ENCODE data around the gene PBX2. TPM values are rescaled to one million over a fixed set of nuclear protein-coding genes. Genes with fewer than 3 reads are reported as not detected.
"Not testable (repeated sequence)": the region's sequence is repeated elsewhere in the genome, so short reads cannot be mapped to it uniquely, and the experiment has no call there.

PBX2 gene
- total RNA-seq, 2 experiments from 2014 or later, result 53.9 to 59.3 TPM

DNA sequence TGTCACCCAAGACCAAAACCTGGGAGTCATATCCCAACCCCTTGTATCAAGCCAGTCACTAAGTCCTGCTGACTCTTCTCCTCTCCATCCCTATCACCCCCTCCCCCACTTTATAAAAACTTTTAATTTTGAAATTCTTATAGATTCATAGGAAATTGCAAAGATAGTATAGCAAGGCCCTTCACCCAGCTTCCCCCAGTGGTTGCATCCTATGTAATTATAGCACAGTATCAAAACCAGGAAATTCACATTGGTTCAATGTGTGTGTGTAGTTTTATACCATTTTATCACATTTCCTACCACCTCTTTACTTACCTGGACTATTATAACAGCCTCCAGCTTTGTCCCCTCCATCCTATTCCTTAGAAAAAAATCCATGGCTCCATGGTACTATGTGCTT lies 31.9 kb downstream of the PBX2 start:
- POLR2A ChIA-PET, result no interaction called here
- CTCF ChIA-PET, result interaction anchor here (1.2 kb wide), 1 partner anchor 37 kb away, joined by 3 read pairs; no protein-coding TSS in a partner anchor

GRCh38 chr6:32156891-32157290 lies 33.1 kb downstream of the PBX2 start:
- CTCF ChIA-PET, result interaction anchor here (0.7 kb wide), 1 partner anchor 38 kb away, joined by 4 read pairs; no protein-coding TSS in a partner anchor
- POLR2A ChIA-PET, result no interaction called here

- ChIA-PET CTCF (interaction anchor here (0.7 to 1.2 kb wide), 5 partner anchors 10 to 78 kb away, joined by 3 to 6 read pairs (median 4); partner anchors contain the start of genes EGFL8 and FKBPL), POLR2A (interaction anchor here (0.5 to 0.9 kb wide), 2 partner anchors 15 to 36 kb away, joined by 3 to 5 read pairs; no protein-coding TSS in a partner anchor)
These were observed 35.4 kb downstream of the PBX2 start for GRCh38 chr6:32154514-32155161.

DNA sequence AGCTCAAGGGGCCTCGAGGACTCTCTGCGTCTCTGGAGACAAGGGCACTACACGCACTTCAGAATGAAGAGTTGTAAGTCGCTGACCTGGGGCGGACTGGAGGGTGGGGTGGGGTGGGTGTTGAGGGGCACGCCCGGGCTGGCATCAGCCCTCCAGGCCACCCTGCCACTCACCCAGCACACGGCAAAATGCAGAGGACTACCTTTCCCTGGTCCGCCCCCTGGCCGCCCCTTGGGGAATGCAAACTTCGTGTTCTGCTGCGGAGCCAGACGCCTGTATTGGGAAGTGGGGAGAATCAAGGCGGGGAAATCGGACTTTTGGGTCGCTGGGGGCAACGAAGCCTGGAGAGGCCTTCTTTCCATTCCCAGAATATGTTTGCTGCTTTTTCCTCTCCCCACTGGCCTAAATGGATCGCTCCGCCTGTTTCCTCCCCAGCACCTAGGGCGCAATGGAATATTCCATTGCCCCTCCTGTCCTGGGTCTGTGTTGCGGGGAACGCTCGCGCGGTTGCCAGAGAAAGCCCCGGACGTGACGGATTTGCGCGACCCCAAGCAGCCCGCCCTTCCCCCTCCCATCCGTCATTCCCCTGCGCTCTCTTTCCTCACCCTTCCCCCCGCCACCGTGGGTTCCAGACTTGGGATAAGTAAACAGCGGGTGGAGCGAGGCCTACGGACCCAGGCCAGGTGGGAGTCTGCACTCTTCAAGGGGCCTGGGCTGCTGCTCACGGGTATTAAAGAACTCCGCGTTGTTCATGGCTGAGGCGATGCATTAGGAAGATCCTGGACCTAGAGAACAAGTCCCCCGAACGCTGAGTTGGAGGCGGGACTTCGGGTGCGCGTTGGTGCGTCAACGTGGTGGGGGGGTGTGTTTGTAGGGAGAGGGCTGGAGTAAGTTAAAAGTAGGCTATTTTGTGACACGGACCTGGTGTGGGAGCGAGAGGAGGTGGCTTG lies 36.2 kb downstream of the PBX2 start, which contains the start of gene PPT2:
Gene PPT2, plus strand, starts transcription at position 578 of the 950 bp plus-strand sequence. CDS start 454 bp downstream, outside the sequence.
- POLR2A ChIA-PET, result interaction anchor here (0.5 to 0.9 kb wide), 2 partner anchors 14 to 35 kb away, joined by 3 to 5 read pairs; no protein-coding TSS in a partner anchor

GRCh38 chr6:32152769-32153563 lies 37.0 kb downstream of the PBX2 start:
- POLR2A ChIA-PET, result interaction anchor here (0.6 to 0.7 kb wide), 2 partner anchors 34 to 111 kb away, joined by 3 read pairs; no protein-coding TSS in a partner anchor
- CTCF ChIA-PET, result interaction anchor here (0.7 kb wide), 1 partner anchor 42 kb away, joined by 3 read pairs; no protein-coding TSS in a partner anchor

More for the DNA sequence above, 36.2 kb downstream of the PBX2 start, which contains the start of gene PPT2:
- CTCF ChIA-PET, result interaction anchor here (1.1 to 1.2 kb wide), 3 partner anchors 11 to 35 kb away, joined by 4 to 6 read pairs (median 5); partner anchors contain the start of genes EGFL8 and FKBPL

GRCh38 chr6:32151863-32152768 lies 37.9 kb downstream of the PBX2 start, which contains the start of gene PRRT1:
TSS of gene PRRT1 (minus strand) at chr6:32151939. CDS start at chr6:32151827, 112 bp downstream.
- ChIA-PET CTCF (interaction anchor here (0.7 to 1.3 kb wide), 2 partner anchors 33 to 43 kb away, joined by 3 read pairs; no protein-coding TSS in a partner anchor), POLR2A (interaction anchor here (0.6 to 0.7 kb wide), 2 partner anchors 33 to 112 kb away, joined by 3 read pairs; no protein-coding TSS in a partner anchor)

DNA sequence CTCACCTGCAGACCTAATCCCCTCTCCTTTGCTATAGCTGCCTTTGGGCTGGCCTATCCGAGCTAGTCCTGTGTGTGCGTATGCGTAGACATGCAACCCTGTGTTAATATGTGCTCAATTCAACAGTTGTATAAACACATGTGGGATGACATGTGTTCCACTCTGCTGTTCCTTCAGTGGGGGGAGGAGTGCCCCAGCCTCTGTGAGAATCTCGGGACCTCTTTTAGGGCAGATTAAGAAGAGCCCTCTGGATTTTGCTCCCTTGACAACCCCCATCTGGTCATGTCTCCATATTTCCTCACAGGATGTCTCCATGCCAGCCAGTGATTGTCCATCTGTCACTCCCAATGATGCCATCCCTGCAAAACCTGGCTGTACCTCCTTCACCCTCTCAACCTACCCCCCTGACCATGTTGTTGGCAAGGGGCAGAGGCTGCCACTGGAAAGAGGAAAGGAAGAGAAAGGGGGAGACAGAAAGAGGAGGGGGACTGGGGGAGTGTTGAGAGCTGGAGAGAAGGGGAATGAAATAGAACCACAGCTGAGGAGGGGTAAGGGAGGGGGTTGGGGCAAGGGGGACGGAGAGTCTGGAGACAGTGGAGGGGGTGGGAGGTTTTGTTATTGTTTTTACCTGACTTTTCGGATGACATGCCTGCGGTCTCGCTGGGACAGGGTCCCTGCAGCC lies 38.7 kb downstream of the PBX2 start:
- ChIA-PET CTCF (interaction anchor here (1.3 kb wide), 1 partner anchor 32 kb away, joined by 3 read pairs; no protein-coding TSS in a partner anchor), POLR2A (no interaction called here)

- ChIA-PET CTCF (interaction anchor here (1.3 kb wide), 1 partner anchor 31 kb away, joined by 3 read pairs; no protein-coding TSS in a partner anchor), POLR2A (no interaction called here)
These were observed 39.8 kb downstream of the PBX2 start for GRCh38 chr6:32149932-32150870.

DNA sequence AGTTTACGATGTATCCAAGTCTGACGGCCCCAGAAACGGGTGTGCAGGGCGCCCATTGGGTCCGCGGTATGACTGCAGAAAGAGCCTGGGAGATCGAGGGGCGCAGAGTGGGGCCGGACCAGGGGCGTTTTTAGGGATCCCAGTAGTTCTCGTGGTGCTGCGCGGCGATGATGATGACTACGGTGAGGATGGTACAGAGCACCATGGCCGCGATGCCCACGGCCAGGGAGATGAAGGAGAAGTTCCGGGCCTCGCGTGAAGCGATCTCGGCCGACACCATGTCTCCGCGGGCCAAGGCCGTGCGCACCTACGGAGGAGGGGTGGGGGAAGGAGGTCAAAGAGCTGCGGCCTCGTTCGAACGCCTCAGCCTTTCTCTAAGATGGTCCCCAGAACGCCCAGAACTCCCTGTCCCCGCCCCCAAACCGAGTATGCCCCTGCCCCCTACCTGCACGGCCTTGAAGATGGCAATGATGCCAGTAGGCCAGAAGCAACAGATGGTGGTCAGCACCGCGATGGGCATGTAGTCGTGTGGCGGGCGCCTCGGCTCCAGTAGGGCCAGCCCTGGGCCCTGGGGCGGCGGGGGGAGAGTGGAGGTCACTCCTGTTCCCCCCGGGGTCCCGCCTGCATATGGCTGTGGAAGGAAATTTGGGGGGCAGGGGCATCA lies 40.8 kb downstream of the PBX2 start:
- POLR2A ChIA-PET, result no interaction called here
- CTCF ChIA-PET, result no interaction called here

DNA sequence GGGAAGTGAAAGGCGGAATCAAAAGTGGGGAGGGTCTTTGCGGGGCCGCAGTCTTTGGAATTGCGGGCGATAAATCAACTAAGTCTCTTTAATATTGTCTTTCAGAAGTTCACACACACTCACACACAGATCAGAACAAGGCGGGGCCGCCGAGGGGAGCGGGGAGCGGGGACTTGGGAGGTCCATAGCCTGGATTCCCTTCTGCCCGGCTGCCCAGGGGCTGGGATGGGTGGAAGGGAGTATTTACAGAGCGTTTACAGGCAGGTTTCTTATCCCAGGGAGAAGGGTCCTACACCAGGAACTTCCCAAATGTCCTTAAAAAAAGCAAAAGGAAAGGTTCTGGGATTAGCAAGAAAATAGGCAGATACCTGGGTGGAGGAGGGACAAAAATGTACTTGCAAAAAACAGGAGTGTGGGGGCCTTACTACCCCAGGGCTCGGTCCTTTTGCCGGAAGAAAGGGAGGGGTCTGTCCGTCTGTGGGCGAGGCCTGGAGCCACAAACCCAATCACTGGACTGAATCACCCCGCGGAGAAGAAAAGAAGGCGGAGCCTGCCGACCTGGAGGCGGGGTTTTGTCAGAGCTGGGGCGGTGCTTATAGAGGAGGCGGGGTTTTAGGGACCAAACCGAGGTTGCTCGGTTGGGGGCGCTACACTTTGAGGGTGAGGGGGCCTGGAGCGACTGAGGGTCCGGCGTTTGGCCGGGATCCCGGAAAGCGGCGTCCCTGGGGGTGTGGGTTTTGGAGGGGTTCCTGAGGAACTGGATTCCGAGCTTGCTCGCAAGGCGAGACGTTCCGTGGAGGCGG lies 41.5 kb downstream of the PBX2 start:
- ChIA-PET POLR2A (no interaction called here), CTCF (interaction anchor here (1.2 kb wide), 1 partner anchor 19 kb away, joined by 4 read pairs; no protein-coding TSS in a partner anchor)

DNA sequence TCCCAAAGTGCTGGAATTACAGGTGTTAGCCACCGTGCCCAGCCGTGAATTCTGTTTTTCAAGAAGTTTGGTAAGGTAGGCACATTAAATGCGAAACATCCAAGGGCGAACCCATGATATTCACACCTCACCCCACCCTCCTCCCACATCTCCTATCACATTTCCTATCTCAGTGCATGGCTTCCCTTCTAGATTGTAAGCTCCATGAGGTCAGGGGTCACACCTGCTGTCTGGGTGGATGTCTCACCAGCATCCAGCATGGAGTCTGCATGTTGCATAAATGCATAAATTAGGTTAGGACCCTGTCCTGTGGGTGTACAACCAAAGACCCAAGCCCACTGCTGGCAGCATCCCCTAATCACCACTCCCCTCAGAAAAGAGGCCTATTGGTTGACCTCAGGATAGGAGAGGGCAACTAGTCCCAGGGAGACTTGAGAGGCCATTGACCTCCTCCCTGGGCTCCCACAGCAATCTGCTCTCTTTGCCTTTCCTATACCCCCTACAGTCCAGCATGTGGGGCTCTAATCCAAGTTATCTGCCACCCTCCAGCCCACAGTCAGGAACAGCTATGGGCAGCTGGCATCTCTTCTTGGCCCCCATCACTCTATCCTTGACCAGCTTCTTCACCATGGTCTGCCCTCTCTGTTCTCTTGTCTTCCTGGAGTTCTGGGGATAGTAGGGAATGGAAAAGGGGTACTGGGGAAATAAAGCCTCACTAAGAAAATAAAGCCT lies 42.4 kb downstream of the PBX2 start:
- ChIA-PET POLR2A (no interaction called here), CTCF (interaction anchor here (1.2 kb wide), 1 partner anchor 18 kb away, joined by 4 read pairs; no protein-coding TSS in a partner anchor)

DNA sequence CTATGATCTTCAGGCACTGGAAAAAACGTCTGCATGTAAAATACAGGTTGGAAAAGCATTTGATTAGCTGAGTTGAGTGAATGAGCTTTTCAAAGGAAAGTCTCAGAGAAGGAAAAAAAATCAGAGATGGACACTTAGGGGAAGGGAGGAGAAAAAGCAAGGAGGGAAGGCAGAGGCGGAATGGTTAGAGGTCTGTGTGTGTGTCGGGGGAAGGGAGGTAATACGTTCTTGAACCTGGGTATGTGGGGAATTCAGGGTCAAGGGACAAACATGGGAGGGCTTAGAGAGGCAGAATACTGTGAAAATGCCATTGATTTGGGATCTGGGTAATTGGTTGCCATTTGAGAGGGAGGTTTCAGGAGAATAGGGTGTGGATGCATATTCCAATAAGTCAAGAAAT lies 43.3 kb downstream of the PBX2 start:
- CTCF ChIA-PET, result no interaction called here
- POLR2A ChIA-PET, result no interaction called here

- CTCF ChIA-PET, result no interaction called here
These were observed 43.7 kb downstream of the PBX2 start for GRCh38 chr6:32146287-32146686.

GRCh38 chr6:32144238-32144637 lies 45.8 kb downstream of the PBX2 start:
- CTCF ChIA-PET, POLR2A ChIA-PET: not testable (repeated sequence)

More at GRCh38 chr6:32146287-32146686, 43.7 kb downstream of the PBX2 start:
- POLR2A ChIA-PET, result no interaction called here
